ENCODE results near the gene CD36.

DNA sequence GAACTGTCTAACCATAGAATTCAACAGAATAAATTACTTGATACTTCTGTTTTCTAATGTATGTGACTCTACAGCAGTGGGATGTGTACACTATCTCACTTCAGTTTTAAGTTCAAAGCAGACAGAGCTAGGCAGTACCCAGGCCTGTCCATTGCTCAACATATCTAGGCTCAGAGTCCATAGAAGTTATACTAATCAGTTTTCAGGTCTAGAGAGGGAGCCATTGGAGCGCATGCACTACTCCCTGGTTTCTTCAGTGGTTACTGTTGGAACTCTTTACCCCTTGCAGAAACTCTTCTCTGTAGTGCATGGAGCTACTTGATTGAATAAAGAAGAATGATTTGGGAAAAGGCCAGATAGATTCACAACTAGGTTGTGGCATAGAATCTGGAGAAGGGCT is 4.4 kb downstream of the CD36 start:
- no peak for TF ChIP-seq YY1 (IDR thresholded peaks at IDR 0.05; ENCODE audit: insufficient read depth, insufficient read length)
- TF ChIP-seq ZNF274 (IDR thresholded peaks at IDR 0.05; ENCODE audit: low read depth, low read length) = no peak

Measured in NT2/D1 (cell line).